ENCODE results near the gene NCAM1. TPM values are rescaled to one million over a fixed set of nuclear protein-coding genes. Genes with fewer than 3 reads are reported as not detected.

The NCAM1 gene
- total RNA-seq, 1 experiment from 2014 or later = not detected

- DNase-seq (no peak), ATAC-seq (no peak)
- H3K9me2 ChIP-seq (replicated peaks; ENCODE audit: low read length) = no peaks in the 10 kb centered on the region
- H3K4me3 ChIP-seq (ENCODE audit: low read length) = no peak overlapping the region
- no peak overlapping the region for H2AFZ ChIP-seq (ENCODE audit: low read length)
- no peak overlapping the region for H3K27ac ChIP-seq (ENCODE audit: low read length)
- H3F3A ChIP-seq (ENCODE audit: low read length, unreplicated experiment) = no peaks in the 10 kb centered on the region
- no peaks in the 10 kb centered on the region for H4K20me1 ChIP-seq (ENCODE audit: low read length)
- H3K9ac ChIP-seq (ENCODE audit: low read length) = no peak overlapping the region
- POLR2A ChIA-PET (ENCODE audit: unreplicated experiment) = no interaction called here
- no peaks in the 10 kb centered on the region for H3K9me3 ChIP-seq (ENCODE audit: low read length)
- intact Hi-C loops (cut with micrococcal nuclease) = loop anchor here (5.0 kb wide), 1 partner anchor 1070 kb away; no protein-coding TSS in a partner anchor
- no peaks in the 10 kb centered on the region for H3K4me1 ChIP-seq (ENCODE audit: insufficient read depth, low read length)
- H3K79me2 ChIP-seq (ENCODE audit: low read length) = no peaks in the 10 kb centered on the region
- no peak for TF ChIP-seq EZH2 (IDR thresholded peaks at IDR 0.05; ENCODE audit: low read length, unreplicated experiment)
- no peak for TF ChIP-seq EZH2phosphoT487 (IDR thresholded peaks at IDR 0.05; ENCODE audit: borderline replicate concordance, low read length)
- no peak for TF ChIP-seq CTCF (conservative IDR thresholded peaks at IDR 0.05; ENCODE audit: low read depth, low read length)
- peaks cover 21% of the 10 kb centered on the region; the same call in 1 of the 2 replicates for H3K27me3 ChIP-seq (ENCODE audit: low read length)
- BruUV-seq (replicated peaks) = no TSS peak
- CTCF ChIA-PET = interaction anchor here (0.5 kb wide), 1 partner anchor 84 kb away, joined by 3 read pairs; no protein-coding TSS in a partner anchor
- H3K36me3 ChIP-seq (ENCODE audit: low read depth, low read length) = no peaks in the 10 kb centered on the region
- no peak overlapping the region for H3K4me2 ChIP-seq (ENCODE audit: low read length)
Observed at GRCh38 chr11:113286509-113287497, 325.6 kb downstream of the NCAM1 start.

DNA sequence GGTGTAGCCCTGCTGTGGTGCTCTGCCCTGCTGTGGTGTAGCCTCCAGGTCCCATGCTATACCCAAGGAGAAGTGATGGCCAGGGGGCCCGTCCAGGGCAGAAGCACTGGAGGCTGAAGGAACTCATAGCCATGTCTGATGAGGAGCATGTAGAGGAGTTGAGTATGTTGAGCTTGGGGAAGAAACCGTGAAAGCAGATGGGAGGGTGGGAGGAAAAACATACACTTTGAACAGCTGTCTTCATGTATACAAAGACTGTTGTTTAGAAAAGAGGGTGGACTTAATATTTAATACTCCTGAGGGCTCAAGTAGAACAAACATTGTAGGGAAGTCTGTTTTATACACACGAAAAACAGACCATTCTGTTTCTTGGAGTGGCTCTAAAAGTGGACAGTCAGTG, 326.6 kb downstream of the NCAM1 start:
- no peaks in the 10 kb centered on the region for H3K9me2 ChIP-seq (replicated peaks; ENCODE audit: low read length)
- no peak for TF ChIP-seq EZH2phosphoT487 (IDR thresholded peaks at IDR 0.05; ENCODE audit: borderline replicate concordance, low read length)
- no peak for TF ChIP-seq EZH2 (IDR thresholded peaks at IDR 0.05; ENCODE audit: low read length, unreplicated experiment)
- TF ChIP-seq CTCF (conservative IDR thresholded peaks at IDR 0.05; ENCODE audit: low read depth, low read length) = no peak
- no peak overlapping the region for H2AFZ ChIP-seq (ENCODE audit: low read length)
- no peaks in the 10 kb centered on the region for H3K4me1 ChIP-seq (ENCODE audit: insufficient read depth, low read length)
- H3K27ac ChIP-seq (ENCODE audit: low read length) = no peak overlapping the region
- H3K27me3 ChIP-seq (ENCODE audit: low read length) = peaks cover 21% of the 10 kb centered on the region; the same call in 1 of the 2 replicates
- DNase-seq = no peak
- no peaks in the 10 kb centered on the region for H3K79me2 ChIP-seq (ENCODE audit: low read length)
- no peak for ATAC-seq
- BruUV-seq (replicated peaks) = no TSS peak
- intact Hi-C loops (cut with micrococcal nuclease) = loop anchor here (5.0 kb wide), 1 partner anchor 1070 kb away; no protein-coding TSS in a partner anchor
- ChIA-PET CTCF (no interaction called here), POLR2A (ENCODE audit: unreplicated experiment) (no interaction called here)
- no peaks in the 10 kb centered on the region for H4K20me1 ChIP-seq (ENCODE audit: low read length)
- no peaks in the 10 kb centered on the region for H3F3A ChIP-seq (ENCODE audit: low read length, unreplicated experiment)
- no peak overlapping the region for H3K9ac ChIP-seq (ENCODE audit: low read length)
- H3K36me3 ChIP-seq (ENCODE audit: low read depth, low read length) = no peaks in the 10 kb centered on the region
- H3K9me3 ChIP-seq (ENCODE audit: low read length) = no peaks in the 10 kb centered on the region
- H3K4me3 ChIP-seq (ENCODE audit: low read length) = no peak overlapping the region
- H3K4me2 ChIP-seq (ENCODE audit: low read length) = no peak overlapping the region

All from PC-3 (cell line).